NCI-H82 treated with DMSO at 0.1 percent for 48 hours (cell line): ENCODE data around the gene KBTBD7.
"Not testable (repeated sequence)": the region's sequence is repeated elsewhere in the genome, so short reads cannot be mapped to it uniquely, and the experiment has no call there.

ENCODE experiments used
- DNase-seq: peaks from one replicate; lab custom pipeline; 2025; ENCODE audit not compliant: unreplicated experiment; lab: John Stamatoyannopoulos, UW

KBTBD7 gene

GRCh38 chr13:41199079-41199478 is 4.7 kb upstream of the KBTBD7 start:
- no peak for DNase-seq

GRCh38 chr13:41196620-41197019 is 2.3 kb upstream of the KBTBD7 start:
- DNase-seq, result no peak

GRCh38 chr13:41196011-41196410 is 1.6 kb upstream of the KBTBD7 start:
- no peak for DNase-seq

- DNase-seq, result no peak
Measured at GRCh38 chr13:41193469-41193868, 900 bp downstream of the KBTBD7 start.

GRCh38 chr13:41188584-41188983 is 5.8 kb downstream of the KBTBD7 start:
- no peak for DNase-seq

- DNase-seq, result no peak
Measured at GRCh38 chr13:41186481-41186880, 7.9 kb downstream of the KBTBD7 start.

GRCh38 chr13:41182231-41182630 is 12.1 kb downstream of the KBTBD7 start:
- DNase-seq, result no peak

GRCh38 chr13:41179593-41180250 is 14.6 kb downstream of the KBTBD7 start:
- no peak for DNase-seq

GRCh38 chr13:41178040-41178439 is 16.3 kb downstream of the KBTBD7 start:
- no peak for DNase-seq

GRCh38 chr13:41177616-41178015 is 16.8 kb downstream of the KBTBD7 start:
- no peak for DNase-seq

GRCh38 chr13:41175576-41175975 is 18.8 kb downstream of the KBTBD7 start:
- DNase-seq, result not testable (repeated sequence)

GRCh38 chr13:41162151-41162550 is 32.2 kb downstream of the KBTBD7 start:
- no peak for DNase-seq

- DNase-seq, result no peak
Measured at GRCh38 chr13:41159174-41159573, 35.2 kb downstream of the KBTBD7 start.

- DNase-seq, result no peak
Measured at GRCh38 chr13:41157048-41157717, 37.2 kb downstream of the KBTBD7 start.

GRCh38 chr13:41156620-41157019 is 37.7 kb downstream of the KBTBD7 start:
- no peak for DNase-seq

- no peak for DNase-seq
Measured at GRCh38 chr13:41154042-41154441, 40.3 kb downstream of the KBTBD7 start.

- no peak for DNase-seq
Measured at GRCh38 chr13:41152005-41152404, 42.4 kb downstream of the KBTBD7 start.

GRCh38 chr13:41150058-41150457 is 44.3 kb downstream of the KBTBD7 start:
- DNase-seq, result no peak

GRCh38 chr13:41148419-41149283 is 45.7 kb downstream of the KBTBD7 start:
- DNase-seq, result no peak

- DNase-seq, result no peak
Measured at GRCh38 chr13:41145136-41145908, 49.0 kb downstream of the KBTBD7 start.

- no peak for DNase-seq
Measured at GRCh38 chr13:41144576-41144975, 49.8 kb downstream of the KBTBD7 start.
